B cell (primary cell): ENCODE results near the gene ARAF. TPM values are rescaled to one million over a fixed set of nuclear protein-coding genes. Genes with fewer than 3 reads are reported as not detected.

Experiments
- ATAC-seq: fragments of 200-7000 bp; cut with Tn5 transposase; one replicate; pipeline ENCODE4 v1.10.0; 2021; ENCODE audit warnings: low read depth, mild to moderate bottlenecking, moderate number of reproducible peaks, moderate library complexity
- CTCF ChIA-PET: fragments of 350-600 bp; sonication (Branson Sonifier 250); formaldehyde crosslinking; loops from one replicate; lab custom pipeline; 2021; ENCODE audit warnings: antibody characterized with exemption, inconsistent platforms; lab: Charles Lee
- POLR2A ChIA-PET: fragments of 350-600 bp; sonication (Branson Sonifier 250); formaldehyde crosslinking; loops from one replicate; lab custom pipeline; 2021; ENCODE audit warnings: antibody characterized with exemption; lab: Charles Lee
- DNase-seq: peaks from one replicate; pipeline ENCODE4 v3.0.0; 2013
- H2AFZ ChIP-seq: 2 replicates; pipeline ENCODE4 v1.6.1; 2012; ENCODE audit warnings: mild to moderate bottlenecking, low read depth, low read length; ENCODE audit not compliant: insufficient read depth, poor library complexity, severe bottlenecking
- H3K27ac ChIP-seq, 2 donors: 1 replicate in 1 of 2; 2 replicates in 1 of 2; pipeline ENCODE4 v1.5.1; 2012 to 2013; ENCODE audit warnings: low read length in 2 of 2, mild to moderate bottlenecking in 2 of 2, moderate library complexity in 1 of 2
- H3K27me3 ChIP-seq, 4 experiments: fragments of 200-600 bp in 1 of 4; sonication (generic) in 1 of 4; replicated peaks in 1 of 4; 1 replicate in 2 of 4; 2 replicates in 2 of 4; pipeline versions ENCODE4 v1.6.1 to v1.7.0; 2013 to 2016; ENCODE audit warnings: low read length in 3 of 4, mild to moderate bottlenecking in 2 of 4, mixed read lengths in 1 of 4, moderate library complexity in 1 of 4; ENCODE audit not compliant: insufficient read depth in 4 of 4, control insufficient read depth in 3 of 4; ENCODE audit errors: control extremely low read depth in 1 of 4
- H3K36me3 ChIP-seq, 2 experiments: replicated peaks in 1 of 2; 1 replicate in 1 of 2; 2 replicates in 1 of 2; pipeline versions ENCODE4 v1.6.1 to v1.7.1; 2013; ENCODE audit warnings: low read length in 1 of 2; ENCODE audit not compliant: insufficient read depth in 2 of 2, control insufficient read depth in 1 of 2; ENCODE audit errors: control extremely low read depth in 1 of 2, extremely low read depth in 1 of 2
- H3K4me1 ChIP-seq, 2 donors: fragments of 200-600 bp in 1 of 2; sonication (generic) in 1 of 2; 1 replicate in 1 of 2; 2 replicates in 1 of 2; pipeline versions ENCODE4 v1.5.1 to v1.6.1; 2013 to 2017; ENCODE audit warnings: low read length in 2 of 2; ENCODE audit not compliant: control insufficient read depth in 2 of 2, insufficient read depth in 2 of 2
- H3K4me2 ChIP-seq: replicated peaks from 2 replicates; pipeline ENCODE3; 2012; ENCODE audit warnings: mild to moderate bottlenecking, low read depth, low read length; ENCODE audit not compliant: poor library complexity, severe bottlenecking
- H3K4me3 ChIP-seq, 5 experiments: fragments of 200-600 bp in 1 of 5; sonication (generic) in 1 of 5; 1 replicate in 3 of 5; 2 replicates in 2 of 5; pipeline versions ENCODE4 v1.5.1 to v1.7.0; 2011 to 2016; ENCODE audit warnings: low read length in 4 of 5, mild to moderate bottlenecking in 4 of 5, low read depth in 2 of 5, control low read depth in 1 of 5, moderate library complexity in 1 of 5; ENCODE audit not compliant: insufficient read depth in 1 of 5; ENCODE audit errors: control extremely low read depth in 1 of 5, extremely low read depth in 1 of 5
- H3K79me2 ChIP-seq: fragments of 200-600 bp; sonication (generic); one replicate; pipeline ENCODE4 v1.6.0; 2016; ENCODE audit warnings: low read length; ENCODE audit not compliant: control insufficient read depth, insufficient read depth
- H3K9ac ChIP-seq: fragments of 200-600 bp; sonication (generic); 2 replicates; pipeline ENCODE4 v1.6.1; 2017; ENCODE audit warnings: mild to moderate bottlenecking, low read length, moderate library complexity
- H3K9me3 ChIP-seq, 3 donors: one replicate each; pipeline versions ENCODE4 v1.6.1 to v1.7.1; 2013; ENCODE audit warnings: low read length in 2 of 3; ENCODE audit not compliant: control insufficient read depth in 2 of 3, insufficient read depth in 1 of 3; ENCODE audit errors: control extremely low read depth in 1 of 3
- H4K20me1 ChIP-seq: 2 replicates; pipeline ENCODE4 v1.6.0; 2012; ENCODE audit warnings: mild to moderate bottlenecking, low read length; ENCODE audit not compliant: insufficient read depth, control insufficient read depth, poor library complexity, severe bottlenecking
- H3K27ac Mint-ChIP-seq: one replicate; pipeline ENCODE4 v1.8.0; 2021; ENCODE audit warnings: mixed read lengths
- H3K27me3 Mint-ChIP-seq: one replicate; pipeline ENCODE4 v1.8.0; 2021; ENCODE audit warnings: mixed read lengths
- H3K4me1 Mint-ChIP-seq: one replicate; pipeline ENCODE4 v1.8.0; 2021; ENCODE audit warnings: mixed read lengths
- H3K4me3 Mint-ChIP-seq: one replicate; pipeline ENCODE4 v1.8.0; 2021; ENCODE audit warnings: mixed read lengths
- H3K9me3 Mint-ChIP-seq: one replicate; pipeline ENCODE4 v1.8.0; 2022; ENCODE audit warnings: mixed read lengths; ENCODE audit not compliant: insufficient read depth
- CTCF ChIP-seq: fragments of 200-600 bp; IDR thresholded peaks from one replicate; pipeline ENCODE4 v1.8.0; 2022; ENCODE audit warnings: antibody characterized with exemption, mild to moderate bottlenecking
- EZH2 ChIP-seq: IDR thresholded peaks from 2 replicates; pipeline ENCODE4 v1.6.1; 2012; ENCODE audit warnings: borderline replicate concordance, low read depth, mild to moderate bottlenecking, moderate library complexity, low read length; ENCODE audit not compliant: insufficient read depth, poor library complexity, severe bottlenecking
- WGBS: methylation state at CpG from one replicate; pipeline ENCODE4 v1.1.5; 2013; ENCODE audit warnings: missing lambda C conversion rate; ENCODE audit not compliant: insufficient coverage; 5-methylcytosine and 5-hydroxymethylcytosine counted together
- intact Hi-C: fragments of 100-400 bp; cut with micrococcal nuclease; formaldehyde crosslinking; loops from one replicate; pipeline ENCODE4 v1.10.0; 2022
- polyA plus RNA-seq: library from polyadenylated mRNA; depleted of rRNA; stranded (reverse); fragments of >200 nt; gene quantifications from 2 replicates; pipeline ENCODE4 v1.2.3, GENCODE V29; 2012
- total RNA-seq, 2 donors: library from RNA; stranded (reverse); fragments of 120-200 nt in 1 of 2; gene quantifications; 1 replicate in 1 of 2; 2 replicates in 1 of 2; pipeline versions ENCODE4 v1.2.3 to v1.2.4, GENCODE V29; 2013 to 2022

The ARAF gene
- total and polyA plus RNA-seq, 2 donors (not counting 1 experiment from before 2014, with no cell fraction given): 97.9 to 127 TPM

- intact Hi-C loops: no loop called here
- Histone ChIP-seq H3K9me3 (no peaks in the 10 kb centered on the region), H3K4me1 (peaks cover 5 to 13% of the 10 kb centered on the region in 2 donors), H3K27me3 (no peaks in the 10 kb centered on the region), H3K36me3 (no peaks in the 10 kb centered on the region), H3K4me3 (no peak overlapping the region), H3K27ac (no peak overlapping the region), H3K4me2 (no peak overlapping the region), H3K9ac (no peak overlapping the region), H2AFZ (no peak overlapping the region), H4K20me1 (no peaks in the 10 kb centered on the region), H3K79me2 (no peaks in the 10 kb centered on the region)
- Mint-ChIP-seq H3K9me3 (no peaks in the 10 kb centered on the region), H3K4me3 (no peak overlapping the region), H3K27ac (no peak overlapping the region), H3K4me1 (peaks cover 8% of the 10 kb centered on the region), H3K27me3 (no peaks in the 10 kb centered on the region)
- TF ChIP-seq EZH2: no peak
- no peak for TF ChIP-seq CTCF
- ChIA-PET POLR2A (no interaction called here), CTCF (no interaction called here)
- no peak for ATAC-seq
- WGBS: 96% methylated on average over 9 of the region's 16 CpGs
- no peak for DNase-seq
Observed at GRCh38 chrX:47585273-47585672, 24.3 kb downstream of the ARAF start.

DNA sequence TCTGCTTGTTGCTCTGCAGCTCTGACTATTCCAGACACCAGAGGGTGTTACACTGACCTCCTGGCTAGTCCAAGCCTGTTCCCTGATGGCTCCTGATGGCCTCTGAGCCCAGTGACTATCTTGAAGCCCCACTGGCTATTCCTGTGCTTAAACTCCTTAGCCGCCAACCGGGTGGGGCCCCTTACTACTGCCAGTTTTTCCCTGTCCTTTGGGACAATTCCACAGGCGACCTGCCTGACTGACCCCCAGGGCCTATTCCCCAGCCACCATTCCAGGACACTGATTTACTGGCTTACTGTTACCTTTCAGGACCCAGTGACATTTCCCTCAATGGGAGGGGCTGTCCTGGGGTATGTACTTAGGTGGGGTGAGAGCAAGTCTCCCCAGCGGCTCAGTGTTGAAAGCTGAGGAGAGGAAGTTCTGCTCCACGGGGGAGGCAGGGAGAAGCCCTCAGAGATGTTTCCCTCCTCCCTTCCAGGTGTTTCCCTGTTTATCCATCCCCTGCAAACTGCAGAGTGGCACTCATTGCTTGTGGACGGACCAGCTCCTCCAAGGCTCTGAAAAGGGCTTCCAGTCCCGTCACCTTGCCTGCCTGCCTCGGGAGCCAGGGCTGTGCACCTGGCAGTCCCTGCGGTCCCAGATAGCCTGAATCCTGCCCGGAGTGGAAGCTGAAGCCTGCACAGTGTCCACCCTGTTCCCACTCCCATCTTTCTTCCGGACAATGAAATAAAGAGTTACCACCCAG is 25.2 kb downstream of the ARAF start:
- POLR2A ChIA-PET: no interaction called here
- Histone ChIP-seq H3K4me2 (no peak overlapping the region), H3K79me2 (no peaks in the 10 kb centered on the region), H3K9ac (no peak overlapping the region), H3K27me3 (no peaks in the 10 kb centered on the region), H3K4me3 (no peak overlapping the region), H2AFZ (no peak overlapping the region), H3K4me1 (peaks cover 5 to 13% of the 10 kb centered on the region in 2 donors), H4K20me1 (no peaks in the 10 kb centered on the region), H3K27ac (no peak overlapping the region), H3K9me3 (no peaks in the 10 kb centered on the region), H3K36me3 (no peaks in the 10 kb centered on the region)
- Mint-ChIP-seq H3K27me3 (no peaks in the 10 kb centered on the region), H3K9me3 (no peaks in the 10 kb centered on the region), H3K4me1 (peaks cover 8% of the 10 kb centered on the region), H3K4me3 (no peak overlapping the region), H3K27ac (no peak overlapping the region)
- CTCF ChIA-PET: no interaction called here
- intact Hi-C loops: no loop called here
- ATAC-seq (no peak), DNase-seq (no peak)
- 95% methylated on average over 5 of the region's 11 CpGs for WGBS
- TF ChIP-seq CTCF (no peak), EZH2 (no peak)
